Ovary (tissue), 3 donors: ENCODE data around the gene HAP1.

Experiments used
- EP300 ChIP-seq: sonication (generic); formaldehyde crosslinking; IDR thresholded peaks from one replicate; pipeline ENCODE4 v1.6.1; 2017; ENCODE audit warnings: antibody characterized with exemption
- POLR2A ChIP-seq: fragments of 450-650 bp; IDR thresholded peaks from one replicate; pipeline ENCODE4 v1.6.1; 2017; ENCODE audit warnings: antibody characterized with exemption, mild to moderate bottlenecking, moderate library complexity
- TF ChIP-seq, protein P1 (sequence below), 3 donors: fragments of 450-650 bp in 2 of 3; fragments of 200-600 bp in 1 of 3; IDR thresholded peaks; one replicate each; pipeline versions ENCODE4 v1.5.1 to v1.8.0; 2016 to 2022; ENCODE audit warnings: antibody characterized with exemption in 3 of 3, mild to moderate bottlenecking in 1 of 3
- donor health status: DM: no; HTN: no; CAD: no.

DNA sequence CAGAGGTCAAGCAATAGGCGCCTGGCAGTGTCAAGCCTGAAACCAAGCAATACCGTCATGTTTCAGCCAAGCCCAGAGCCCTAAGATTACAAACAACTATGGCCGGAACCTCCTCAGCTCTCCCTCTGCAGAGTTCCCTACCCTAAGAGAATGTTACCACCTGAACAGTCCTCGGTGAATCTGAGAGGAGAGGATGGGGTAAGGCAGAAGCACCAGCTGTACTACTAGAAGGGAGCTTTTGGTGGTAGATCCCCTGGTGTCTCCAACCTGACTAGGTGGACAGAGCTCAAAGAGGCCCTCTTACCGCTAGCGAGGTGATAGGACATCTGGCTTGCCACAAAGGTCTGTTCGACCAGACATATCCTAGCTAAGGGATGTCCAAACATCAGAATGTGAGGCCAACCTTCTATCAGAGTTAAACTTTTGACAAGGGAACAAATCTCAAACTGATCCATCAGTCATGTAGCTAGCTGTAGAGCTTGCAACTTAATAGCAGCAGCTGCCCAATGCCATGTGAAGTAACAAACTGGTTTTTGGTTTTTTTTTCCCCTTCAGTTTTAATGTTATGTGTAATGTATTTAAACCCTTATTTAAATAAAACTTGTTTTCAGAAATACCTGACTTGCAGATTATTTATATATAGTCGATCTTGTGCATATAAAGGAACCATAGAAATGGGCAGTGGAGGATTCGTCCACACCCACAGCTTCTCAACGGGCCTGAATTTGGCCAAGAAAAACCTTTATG lies 43.2 kb downstream of the HAP1 start:
- TF ChIP-seq, protein P1, sequence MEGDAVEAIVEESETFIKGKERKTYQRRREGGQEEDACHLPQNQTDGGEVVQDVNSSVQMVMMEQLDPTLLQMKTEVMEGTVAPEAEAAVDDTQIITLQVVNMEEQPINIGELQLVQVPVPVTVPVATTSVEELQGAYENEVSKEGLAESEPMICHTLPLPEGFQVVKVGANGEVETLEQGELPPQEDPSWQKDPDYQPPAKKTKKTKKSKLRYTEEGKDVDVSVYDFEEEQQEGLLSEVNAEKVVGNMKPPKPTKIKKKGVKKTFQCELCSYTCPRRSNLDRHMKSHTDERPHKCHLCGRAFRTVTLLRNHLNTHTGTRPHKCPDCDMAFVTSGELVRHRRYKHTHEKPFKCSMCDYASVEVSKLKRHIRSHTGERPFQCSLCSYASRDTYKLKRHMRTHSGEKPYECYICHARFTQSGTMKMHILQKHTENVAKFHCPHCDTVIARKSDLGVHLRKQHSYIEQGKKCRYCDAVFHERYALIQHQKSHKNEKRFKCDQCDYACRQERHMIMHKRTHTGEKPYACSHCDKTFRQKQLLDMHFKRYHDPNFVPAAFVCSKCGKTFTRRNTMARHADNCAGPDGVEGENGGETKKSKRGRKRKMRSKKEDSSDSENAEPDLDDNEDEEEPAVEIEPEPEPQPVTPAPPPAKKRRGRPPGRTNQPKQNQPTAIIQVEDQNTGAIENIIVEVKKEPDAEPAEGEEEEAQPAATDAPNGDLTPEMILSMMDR (IDR thresholded peaks at IDR 0.05), result no peak
- TF ChIP-seq POLR2A, result no peak
- TF ChIP-seq EP300, result no peak
